GM19372 (cell line): ENCODE measurements around the gene P2RX3.

ENCODE experiments used
- ATAC-seq: cut with Tn5 transposase; IDR thresholded peaks from one replicate; pipeline ENCODE4 v1.9.1; 2021; ENCODE audit warnings: mild to moderate bottlenecking, low read depth, moderate library complexity; ENCODE audit not compliant: unreplicated experiment

The P2RX3 gene

GRCh38 chr11:57309106-57310059 lies 28.8 kb upstream of the P2RX3 start:
- ATAC-seq = no peak

DNA sequence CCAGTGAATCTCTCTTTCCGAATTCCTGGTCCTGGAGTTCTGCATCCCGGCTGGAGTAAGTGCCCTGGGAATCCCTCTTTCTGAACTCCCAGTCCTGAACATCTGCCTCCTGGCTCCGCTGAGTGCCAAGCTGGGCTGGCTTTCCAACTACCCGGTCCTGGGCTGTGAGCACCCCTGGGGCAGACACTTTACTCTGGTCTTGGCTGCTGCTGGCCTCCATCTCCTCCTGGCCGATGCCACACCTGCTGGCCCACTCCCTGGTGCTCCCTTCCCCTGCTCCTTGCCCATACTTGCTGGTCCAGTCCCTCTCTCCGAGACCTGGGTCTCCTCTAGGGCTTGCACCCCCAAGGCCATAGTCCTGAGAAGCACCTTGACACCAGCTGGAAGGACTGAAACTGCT lies 28.1 kb upstream of the P2RX3 start:
- no peak for ATAC-seq

- ATAC-seq = no peak
Observed at GRCh38 chr11:57310630-57311086, 27.5 kb upstream of the P2RX3 start.

DNA sequence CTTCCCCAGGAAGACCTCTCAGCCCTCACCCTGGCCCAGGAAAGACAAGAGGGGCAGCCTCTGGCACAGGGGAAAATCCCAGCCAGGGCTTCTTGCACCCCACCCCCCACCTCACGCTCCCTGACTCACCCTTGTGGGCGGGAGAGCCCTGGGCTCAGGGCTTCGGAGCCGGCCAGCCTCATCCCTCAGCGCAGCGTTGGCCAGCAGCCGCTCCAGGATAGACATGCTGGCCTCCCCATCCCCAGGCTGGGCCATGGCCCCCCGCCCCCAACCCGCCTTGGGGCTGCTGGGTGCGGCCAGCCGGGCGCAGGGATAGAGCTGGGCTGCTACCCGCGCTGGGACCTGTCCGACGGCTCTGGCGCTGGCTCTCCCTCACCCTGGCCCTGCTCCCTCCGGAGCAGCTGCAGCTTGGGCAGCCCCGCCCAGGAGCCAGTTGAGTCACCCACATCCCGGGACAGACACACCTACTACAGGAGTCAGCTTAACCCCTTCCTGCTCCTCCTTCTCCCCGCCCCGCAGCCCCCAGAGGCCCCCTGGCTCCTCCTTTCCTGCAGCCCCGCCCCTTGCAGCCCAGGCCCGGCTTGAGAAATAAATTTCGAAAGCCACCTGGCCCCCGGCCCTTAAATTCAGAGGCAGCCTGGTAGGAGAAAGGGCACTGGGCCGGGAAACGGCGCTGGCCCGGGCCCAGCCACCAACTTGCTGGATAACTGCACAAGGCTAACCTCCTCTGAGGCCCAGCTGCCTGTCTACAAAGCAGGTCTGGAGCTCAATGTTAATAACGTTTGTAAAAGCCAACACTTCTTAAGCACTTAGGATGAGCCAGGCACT lies 26.8 kb upstream of the P2RX3 start:
- ATAC-seq = peak; percentile 81

- no peak for ATAC-seq
Observed at GRCh38 chr11:57312511-57313021, 25.6 kb upstream of the P2RX3 start.

- ATAC-seq = no peak
Observed at GRCh38 chr11:57313071-57313787, 24.9 kb upstream of the P2RX3 start.

DNA sequence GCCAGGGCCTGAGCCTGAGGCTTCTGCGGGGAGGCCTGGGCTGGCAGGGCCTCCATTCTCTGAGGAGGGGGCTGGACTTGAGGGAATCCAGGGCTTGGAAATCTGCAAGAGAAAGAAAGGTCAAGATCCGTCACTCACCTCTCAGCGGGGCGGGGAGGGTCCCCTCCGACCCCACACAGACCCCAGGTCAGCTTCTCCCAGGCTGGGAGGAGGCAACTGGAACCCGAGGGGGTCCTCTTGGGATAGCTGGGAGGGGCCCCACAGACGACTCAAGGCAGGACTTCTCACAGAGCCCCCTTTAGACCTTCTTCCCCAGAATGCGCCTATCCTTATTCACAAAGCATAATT lies 24.4 kb upstream of the P2RX3 start:
- no peak for ATAC-seq

DNA sequence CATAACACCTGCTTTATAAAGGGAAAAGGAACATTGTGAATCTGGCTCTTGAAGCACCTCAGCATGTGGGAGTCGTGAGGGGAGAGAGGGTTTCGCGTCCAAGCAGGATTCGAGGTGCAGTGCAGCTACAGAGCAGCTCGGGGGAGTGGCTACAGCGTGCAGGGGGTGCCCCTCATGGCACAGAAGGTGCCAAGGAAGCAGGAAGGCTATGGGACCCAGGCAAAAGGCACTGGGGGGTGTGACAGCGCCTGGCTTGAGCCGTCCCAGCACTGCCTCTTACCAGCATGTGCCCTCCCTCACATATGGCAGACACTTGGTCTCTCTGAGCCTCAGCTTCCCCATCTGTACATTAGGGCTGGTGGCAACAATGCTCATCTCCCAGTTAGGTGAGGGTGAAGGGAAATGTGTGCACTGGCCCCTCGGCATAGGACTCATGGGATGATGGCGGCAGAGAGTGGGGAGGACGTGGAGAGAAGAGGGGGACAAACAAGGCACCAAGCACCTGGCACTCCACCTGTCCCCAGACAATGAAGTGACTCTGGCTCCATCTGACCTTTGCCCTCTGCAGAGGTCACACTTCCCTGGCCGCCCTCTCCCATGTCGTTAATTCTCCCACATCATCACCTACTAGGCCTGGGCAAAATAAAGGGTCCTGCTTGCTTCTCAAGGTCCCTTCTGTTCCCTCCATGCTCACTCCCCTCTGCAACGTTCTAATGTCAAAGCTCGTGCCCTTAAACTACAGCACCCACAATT lies 23.8 kb upstream of the P2RX3 start:
- ATAC-seq = no peak

DNA sequence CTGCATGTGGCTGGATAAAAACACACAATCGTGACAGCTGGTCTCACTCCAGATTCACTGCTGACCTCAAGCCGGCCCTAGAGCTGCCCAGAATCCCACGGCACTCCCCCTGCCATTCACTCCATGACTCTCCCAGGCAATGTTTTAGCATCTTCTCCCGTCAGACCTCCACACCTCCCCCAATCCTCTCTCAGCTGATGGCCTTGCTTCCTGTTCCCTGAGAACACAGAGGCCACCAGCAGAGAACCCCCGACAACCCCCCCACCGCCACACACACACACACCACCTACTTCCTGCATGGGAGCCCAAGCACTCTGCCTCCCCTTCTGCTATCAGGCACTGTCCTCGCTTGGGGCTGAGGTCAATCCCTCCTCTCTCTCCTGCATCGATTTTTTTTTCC lies 22.7 kb upstream of the P2RX3 start:
- ATAC-seq = no peak

DNA sequence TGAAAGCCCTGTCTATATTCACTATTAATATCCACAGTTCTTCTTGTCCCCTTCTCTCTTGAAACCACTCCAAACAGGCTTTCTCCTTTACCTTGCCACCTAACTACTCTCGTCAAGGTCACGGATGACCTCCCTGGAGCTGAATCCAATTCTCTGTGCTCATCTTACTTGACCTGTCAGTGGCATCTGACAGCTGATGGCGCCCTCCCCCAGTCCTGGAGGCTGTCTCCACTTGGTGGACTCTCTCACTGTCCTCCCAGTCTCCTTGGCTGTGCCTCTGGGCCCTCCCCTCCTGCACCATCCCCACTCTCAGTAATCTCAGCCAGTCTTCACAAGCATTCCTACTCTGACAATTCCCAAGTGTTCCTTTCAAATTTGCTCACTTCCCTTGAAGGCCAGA lies 22.1 kb upstream of the P2RX3 start:
- ATAC-seq = no peak

DNA sequence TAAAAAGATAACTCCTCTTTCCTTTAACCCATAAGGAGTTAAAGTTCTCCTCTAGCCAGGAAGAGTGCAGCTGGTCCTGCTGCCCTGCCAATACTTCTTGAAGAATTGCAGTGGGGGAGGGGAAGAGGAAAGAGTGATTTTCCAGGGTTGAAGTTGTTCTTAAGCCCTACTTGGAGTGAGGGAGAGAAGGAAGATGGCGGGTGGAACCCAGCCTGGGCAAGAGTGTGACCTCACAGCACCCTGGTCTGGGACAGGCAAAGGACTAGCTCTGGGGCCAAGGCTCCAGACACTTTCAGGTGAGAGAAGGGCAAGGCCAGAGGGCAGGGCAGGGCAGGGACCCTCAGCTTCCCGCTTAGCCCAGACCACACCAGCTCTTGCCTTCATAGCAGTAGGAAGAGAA lies 20.0 kb upstream of the P2RX3 start:
- ATAC-seq = no peak

DNA sequence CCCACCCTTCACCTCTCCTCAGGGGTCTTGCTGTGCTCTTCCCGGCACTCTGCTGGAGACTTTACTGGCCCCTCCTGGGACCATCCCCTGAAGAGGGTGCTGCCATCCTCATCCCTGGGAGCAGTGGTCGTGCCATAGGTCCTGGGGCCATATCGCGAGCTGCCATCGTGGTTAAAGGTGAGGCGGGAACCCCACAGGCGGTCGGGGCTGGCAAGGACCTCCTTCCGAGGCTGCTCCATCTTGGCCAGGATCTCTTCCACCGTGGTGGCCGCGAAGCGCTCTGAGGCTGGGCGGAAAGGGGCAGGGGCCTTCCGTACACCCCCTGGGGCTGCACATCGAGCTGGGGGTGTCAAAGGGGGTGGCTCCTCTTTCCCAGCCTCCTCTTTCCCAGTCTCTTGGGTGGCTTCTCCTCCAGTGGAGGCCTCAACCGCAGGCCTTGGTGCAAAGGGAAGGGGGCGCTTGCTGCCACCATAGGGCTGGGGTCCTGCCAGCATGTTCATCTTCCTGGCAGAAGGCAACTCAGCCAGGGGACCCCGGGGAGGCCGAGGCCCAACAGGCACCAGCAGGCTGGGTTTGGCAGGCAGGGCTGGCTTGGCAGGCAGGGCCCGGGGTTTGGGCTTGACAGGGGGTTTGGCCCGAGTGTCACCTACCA lies 18.0 kb upstream of the P2RX3 start:
- ATAC-seq = no peak

GRCh38 chr11:57320719-57321387 lies 17.3 kb upstream of the P2RX3 start:
- no peak for ATAC-seq

DNA sequence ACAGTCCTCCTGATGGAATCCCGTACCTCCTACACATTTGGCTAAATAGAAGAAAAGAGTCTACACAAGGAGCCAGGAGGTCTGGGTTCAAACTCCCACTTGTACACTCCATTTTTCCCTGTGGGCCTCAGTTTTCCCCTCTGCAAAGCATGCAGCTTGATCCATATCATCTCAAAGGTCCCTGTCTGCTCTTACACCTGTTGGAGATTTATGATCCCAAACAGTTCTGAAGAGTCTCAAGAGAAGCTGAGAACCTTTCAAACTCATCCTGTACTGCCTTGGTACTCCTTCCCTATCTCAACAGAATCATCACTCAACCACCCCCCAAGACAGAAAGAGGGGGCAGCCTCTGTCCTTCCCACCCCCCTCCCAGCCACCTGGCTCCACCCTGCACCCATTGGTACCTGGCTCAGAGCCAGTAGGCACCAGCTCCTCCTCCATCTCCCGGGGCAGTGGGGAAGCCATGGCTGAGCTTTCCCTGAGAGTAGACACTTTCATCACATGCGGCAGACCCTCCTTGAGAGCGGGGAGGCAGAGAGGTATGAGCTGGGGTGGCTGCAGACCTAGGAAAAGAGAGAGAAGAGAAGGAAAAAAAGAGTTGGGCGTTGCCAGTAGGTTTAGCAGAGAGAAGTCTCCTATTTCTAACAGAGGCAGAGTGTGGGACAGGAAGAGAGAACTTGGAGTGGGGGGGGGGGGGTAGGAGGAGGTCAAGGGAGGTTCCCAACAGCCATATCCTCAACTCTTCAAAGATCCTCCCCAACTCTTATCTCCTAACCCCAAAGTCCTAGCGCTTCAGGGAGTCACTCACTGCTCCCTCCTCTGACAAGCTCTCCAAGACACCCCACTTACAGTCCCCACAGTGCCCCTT lies 16.5 kb upstream of the P2RX3 start:
- ATAC-seq = no peak

- ATAC-seq = no peak
Observed at GRCh38 chr11:57322256-57323166, 15.6 kb upstream of the P2RX3 start.

DNA sequence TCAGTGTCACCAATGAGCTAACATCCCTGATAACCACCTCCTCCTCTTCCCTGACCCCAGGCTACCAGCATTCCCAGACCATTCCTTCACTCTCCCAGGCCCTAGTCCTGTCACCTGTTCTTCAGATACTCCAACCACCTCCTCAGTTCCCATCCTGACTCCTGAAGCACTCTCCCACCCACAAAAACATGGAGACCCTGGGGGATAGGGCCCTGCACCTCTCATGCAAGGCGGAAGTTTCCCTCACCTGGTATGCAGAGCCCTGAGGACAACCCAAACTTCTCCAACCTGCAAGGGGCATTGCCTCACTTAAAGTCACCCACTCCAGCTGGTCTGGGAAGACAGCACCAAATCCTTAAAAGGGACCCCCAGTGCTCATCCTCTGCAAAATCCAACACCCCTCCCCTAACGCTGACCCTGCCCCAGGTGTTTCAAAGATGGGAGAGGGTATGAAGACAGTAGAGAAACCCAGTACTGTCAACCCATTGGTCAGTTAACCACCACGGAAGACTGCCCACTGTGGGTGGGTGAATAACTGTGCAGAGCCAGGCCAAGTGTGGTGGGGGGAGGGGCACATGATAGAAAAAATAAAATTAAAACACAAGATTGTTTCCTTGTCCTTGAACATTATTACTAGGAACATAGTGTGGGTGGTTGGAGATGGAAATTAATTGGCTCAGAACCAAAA lies 14.8 kb upstream of the P2RX3 start:
- no peak for ATAC-seq

- ATAC-seq = no peak
Observed at GRCh38 chr11:57323855-57324153, 14.3 kb upstream of the P2RX3 start.
